HG03460 (cell line): ENCODE measurements around the gene CSTF2T.

Experiments
- ATAC-seq: cut with Tn5 transposase; IDR thresholded peaks from one replicate; pipeline ENCODE4 v1.9.1; 2021; ENCODE audit not compliant: unreplicated experiment

CSTF2T gene

GRCh38 chr10:51699475-51700227 lies at the start of gene CSTF2T:
Gene CSTF2T, minus strand, starts transcription at chr10:51699595. Its CDS starts 46 bp downstream, at chr10:51699549.
- ATAC-seq: peak; percentile 92

GRCh38 chr10:51748959-51749358 lies 49.6 kb upstream of the CSTF2T start:
- ATAC-seq: no peak

- no peak for ATAC-seq
Measured at GRCh38 chr10:51747216-51747615, 47.8 kb upstream of the CSTF2T start.

- ATAC-seq: no peak
Measured at GRCh38 chr10:51745397-51745796, 46.0 kb upstream of the CSTF2T start.

GRCh38 chr10:51744235-51745000 lies 45.0 kb upstream of the CSTF2T start:
- ATAC-seq: no peak

- ATAC-seq: peak; percentile 97
Measured at GRCh38 chr10:51743146-51743545, 43.8 kb upstream of the CSTF2T start.

GRCh38 chr10:51733057-51733456 lies 33.7 kb upstream of the CSTF2T start:
- no peak for ATAC-seq

- no peak for ATAC-seq
Measured at GRCh38 chr10:51729822-51730555, 30.6 kb upstream of the CSTF2T start.

- no peak for ATAC-seq
Measured at GRCh38 chr10:51724038-51724437, 24.6 kb upstream of the CSTF2T start.

- ATAC-seq: no peak
Measured at GRCh38 chr10:51718804-51719291, 19.5 kb upstream of the CSTF2T start.

GRCh38 chr10:51716981-51717380 lies 17.6 kb upstream of the CSTF2T start:
- ATAC-seq: no peak

- ATAC-seq: no peak
Measured at GRCh38 chr10:51711519-51711891, 12.1 kb upstream of the CSTF2T start.

- ATAC-seq: no peak
Measured at GRCh38 chr10:51709324-51709972, 10.1 kb upstream of the CSTF2T start.

GRCh38 chr10:51708609-51709008 lies 9.2 kb upstream of the CSTF2T start:
- no peak for ATAC-seq

GRCh38 chr10:51707821-51708424 lies 8.5 kb upstream of the CSTF2T start:
- ATAC-seq: no peak

- ATAC-seq: no peak
Measured at GRCh38 chr10:51707392-51707791, 8.0 kb upstream of the CSTF2T start.

- ATAC-seq: no peak
Measured at GRCh38 chr10:51706225-51706624, 6.8 kb upstream of the CSTF2T start.

- ATAC-seq: no peak
Measured at GRCh38 chr10:51705774-51706173, 6.4 kb upstream of the CSTF2T start.

- no peak for ATAC-seq
Measured at GRCh38 chr10:51700228-51700817, 928 bp upstream of the CSTF2T start.

GRCh38 chr10:51699145-51699474 lies 285 bp downstream of the CSTF2T start:
- peak; percentile 33 for ATAC-seq
